ENCODE data around the gene HOXD11. TPM values are rescaled to one million over a fixed set of nuclear protein-coding genes. Genes with fewer than 3 reads are reported as not detected.

HOXD11 gene
- total and polyA plus RNA-seq, 2 donors (not counting 3 experiments of a cell fraction or from before 2014, with no cell fraction given) = not detected

GRCh38 chr2:176088048-176088936 is 18.8 kb upstream of the HOXD11 start:
- Histone ChIP-seq H3K36me3 (ENCODE audit: control insufficient read depth in 2 of 2, extremely low read depth in 1 of 2, insufficient read depth in 2 of 2, low read length in 2 of 2) (no peaks in the 10 kb centered on the region), H3K27ac (ENCODE audit: insufficient read depth, low read depth, low read length) (no peak overlapping the region), H4K20me1 (replicated peaks; ENCODE audit: control insufficient read depth, extremely low read depth, insufficient read depth, low read length) (no peaks in the 10 kb centered on the region), H3K9me3 (replicated peaks; ENCODE audit: control insufficient read depth, insufficient read depth, low read length) (no peaks in the 10 kb centered on the region), H3K4me2 (ENCODE audit: insufficient read depth, low read length) (peak overlapping the region; percentile 43), H2AFZ (ENCODE audit: low read depth, low read length) (peak overlapping the region; percentile 53), H3K4me3 (replicated peaks in 1 of 3; ENCODE audit: insufficient read depth in 1 of 3, low read depth in 1 of 3, low read length in 3 of 3) (no peak overlapping the region), H3K4me1 (ENCODE audit: control insufficient read depth, extremely low read depth, insufficient read depth, low read length) (no peaks in the 10 kb centered on the region), H3K9me1 (replicated peaks; ENCODE audit: control insufficient read depth, extremely low read depth, insufficient read depth, low read length) (no peaks in the 10 kb centered on the region), H3K27me3 (ENCODE audit: control insufficient read depth in 2 of 2, insufficient read depth in 2 of 2, low read length in 2 of 2) (peaks cover 87 to 98% of the 10 kb centered on the region in 2 experiments), H3K9ac (replicated peaks; ENCODE audit: extremely low read depth, insufficient read depth, low read length) (no peak overlapping the region), H3K79me2 (ENCODE audit: control insufficient read depth, insufficient read depth, low read length) (no peaks in the 10 kb centered on the region)
- TF ChIP-seq POLR2AphosphoS5 (IDR thresholded peaks at IDR 0.05; ENCODE audit: insufficient read depth, low read depth, low read length) = no peak
- TF ChIP-seq JUN (IDR thresholded peaks at IDR 0.05; ENCODE audit: borderline replicate concordance, insufficient read depth, insufficient read length, low read depth) = no peak
- no peak for TF ChIP-seq MYC (IDR thresholded peaks at IDR 0.05; ENCODE audit: low read depth, low read length)
- TF ChIP-seq CTCF (IDR thresholded peaks at IDR 0.05; ENCODE audit: extremely low read depth in 1 of 2, insufficient read depth in 1 of 2, low read depth in 1 of 2, low read length in 2 of 2) = peak; percentile 68 to 87
- TF ChIP-seq EZH2 (IDR thresholded peaks at IDR 0.05; ENCODE audit: borderline replicate concordance, low read depth, low read length, severe bottlenecking) = peak; percentile 94
- TF ChIP-seq POLR2A (IDR thresholded peaks at IDR 0.05; ENCODE audit: low read depth, low read length) = no peak
- TF ChIP-seq FOS (IDR thresholded peaks at IDR 0.05; ENCODE audit: borderline replicate concordance, insufficient read depth, low read length) = no peak
- no peak for TF ChIP-seq GATA2 (IDR thresholded peaks at IDR 0.05; ENCODE audit: insufficient read depth, insufficient read length, low read depth, low read length)
- TF ChIP-seq MAX (IDR thresholded peaks at IDR 0.05; ENCODE audit: insufficient read depth, insufficient read length) = no peak
- DNase-seq (ENCODE audit: low read depth, low spot score) (peak; percentile 51), FAIRE-seq (peak; percentile 70)
- dilution Hi-C loops (cut with MboI; ENCODE audit: extremely low pct_ligation_motif_present, low sequenced_read_pairs) (no loop called here), intact Hi-C loops (cut with micrococcal nuclease) (loop anchor here (1.0 kb wide), 1 partner anchor 722 kb away; no protein-coding TSS in a partner anchor)
- BruUV-seq (replicated peaks) = no TSS peak
- ChIA-PET CTCF (interaction anchor here (0.6 to 6.1 kb wide), 18 partner anchors 8 to 1391 kb away, joined by 3 to 102 read pairs (median 4); no protein-coding TSS in a partner anchor), POLR2A (no interaction called here)

All from endothelial cell of umbilical vein (primary cell).